ENCODE data around the gene MYH14.

The MYH14 gene

GRCh38 chr19:50248826-50249225 lies 45.4 kb downstream of the MYH14 start:
- DNase-seq (ENCODE audit: insufficient read length, low spot score) = no peak
- no peak for FAIRE-seq
- TF ChIP-seq POLR2A (IDR thresholded peaks at IDR 0.05; ENCODE audit: low read depth, low read length) = no peak

DNA sequence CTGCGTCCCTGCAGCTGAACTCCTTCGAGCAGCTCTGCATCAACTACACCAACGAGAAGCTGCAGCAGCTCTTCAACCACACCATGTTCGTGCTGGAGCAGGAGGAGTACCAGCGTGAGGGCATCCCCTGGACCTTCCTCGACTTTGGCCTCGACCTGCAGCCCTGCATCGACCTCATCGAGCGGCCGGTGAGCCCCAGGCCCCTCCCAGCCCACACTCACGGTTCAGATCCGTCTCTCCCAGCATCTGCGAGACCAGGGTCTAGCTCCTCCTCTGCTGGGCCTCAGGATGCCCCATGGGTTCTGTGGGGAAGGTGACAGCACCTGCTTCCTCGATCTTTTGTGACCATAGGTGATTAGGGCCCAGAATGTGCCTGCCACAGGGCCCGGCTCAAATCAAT lies 46.2 kb downstream of the MYH14 start:
- DNase-seq (ENCODE audit: insufficient read length, low spot score) (no peak), FAIRE-seq (no peak)
- TF ChIP-seq POLR2A (IDR thresholded peaks at IDR 0.05; ENCODE audit: low read depth, low read length) = no peak

DNA sequence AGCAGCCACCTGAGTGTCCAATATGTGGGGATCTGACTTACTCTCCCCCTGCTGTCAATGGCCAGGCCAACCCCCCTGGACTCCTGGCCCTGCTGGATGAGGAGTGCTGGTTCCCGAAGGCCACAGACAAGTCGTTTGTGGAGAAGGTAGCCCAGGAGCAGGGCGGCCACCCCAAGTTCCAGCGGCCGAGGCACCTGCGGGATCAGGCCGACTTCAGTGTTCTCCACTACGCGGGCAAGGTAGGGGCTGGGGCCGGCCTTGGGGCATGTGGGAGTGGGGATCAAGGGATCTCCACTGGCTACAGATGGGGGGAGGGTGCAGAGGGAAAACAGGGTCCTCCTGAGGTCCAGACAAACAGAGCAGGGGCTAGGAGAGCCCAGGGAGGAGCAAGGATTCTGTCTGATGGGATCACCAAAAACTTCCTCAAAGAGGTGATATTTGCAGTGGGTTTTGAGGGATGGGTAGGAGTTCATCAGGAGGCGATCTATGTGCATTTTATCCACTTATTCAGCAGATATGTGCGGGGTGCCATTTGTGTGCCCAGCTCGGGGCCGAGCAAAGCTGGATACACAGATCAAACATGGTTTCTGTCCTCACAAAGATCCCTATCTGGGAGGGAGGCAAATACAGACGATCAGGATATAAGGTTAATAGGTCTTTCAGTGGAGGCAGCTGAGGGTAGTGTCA lies 47.2 kb downstream of the MYH14 start:
- no peak for TF ChIP-seq POLR2A (IDR thresholded peaks at IDR 0.05; ENCODE audit: low read depth, low read length)
- no peak for DNase-seq (ENCODE audit: insufficient read length, low spot score)
- no peak for FAIRE-seq

- no peak for TF ChIP-seq POLR2A (IDR thresholded peaks at IDR 0.05; ENCODE audit: low read depth, low read length)
- FAIRE-seq = no peak
- peak; percentile 47 for DNase-seq (ENCODE audit: insufficient read length, low spot score)
Measured at GRCh38 chr19:50252111-50252886, 48.9 kb downstream of the MYH14 start.

- DNase-seq (ENCODE audit: insufficient read length, low spot score) = no peak
- TF ChIP-seq POLR2A (IDR thresholded peaks at IDR 0.05; ENCODE audit: low read depth, low read length) = no peak
- FAIRE-seq = no peak
Measured at GRCh38 chr19:50252887-50253268, 49.5 kb downstream of the MYH14 start.

DNA sequence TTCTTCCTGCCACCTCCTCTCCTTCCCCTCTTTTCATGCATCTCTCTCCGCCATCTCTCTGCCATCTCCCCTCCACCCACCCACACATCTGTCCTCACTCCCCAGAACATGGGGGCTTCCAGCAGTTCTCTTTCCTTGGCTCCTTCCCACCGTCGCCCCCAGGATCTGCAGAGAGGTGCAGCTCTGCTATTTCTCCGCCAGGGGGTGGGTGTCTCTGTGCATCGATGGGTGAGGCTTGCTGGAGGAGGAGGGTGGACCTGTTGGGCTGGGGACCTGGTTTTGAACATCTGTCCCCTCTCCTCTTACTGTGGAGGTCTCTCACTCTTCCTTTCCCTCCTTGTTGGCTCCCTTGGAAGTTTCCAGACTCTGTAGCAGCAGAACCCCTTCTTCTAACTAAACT lies 51.7 kb downstream of the MYH14 start:
- no peak for DNase-seq (ENCODE audit: insufficient read length, low spot score)
- FAIRE-seq = no peak
- TF ChIP-seq POLR2A (IDR thresholded peaks at IDR 0.05; ENCODE audit: low read depth, low read length) = no peak

- FAIRE-seq (no peak), DNase-seq (ENCODE audit: insufficient read length, low spot score) (no peak)
- no peak for TF ChIP-seq POLR2A (IDR thresholded peaks at IDR 0.05; ENCODE audit: low read depth, low read length)
Measured at GRCh38 chr19:50257141-50257540, 53.7 kb downstream of the MYH14 start.

DNA sequence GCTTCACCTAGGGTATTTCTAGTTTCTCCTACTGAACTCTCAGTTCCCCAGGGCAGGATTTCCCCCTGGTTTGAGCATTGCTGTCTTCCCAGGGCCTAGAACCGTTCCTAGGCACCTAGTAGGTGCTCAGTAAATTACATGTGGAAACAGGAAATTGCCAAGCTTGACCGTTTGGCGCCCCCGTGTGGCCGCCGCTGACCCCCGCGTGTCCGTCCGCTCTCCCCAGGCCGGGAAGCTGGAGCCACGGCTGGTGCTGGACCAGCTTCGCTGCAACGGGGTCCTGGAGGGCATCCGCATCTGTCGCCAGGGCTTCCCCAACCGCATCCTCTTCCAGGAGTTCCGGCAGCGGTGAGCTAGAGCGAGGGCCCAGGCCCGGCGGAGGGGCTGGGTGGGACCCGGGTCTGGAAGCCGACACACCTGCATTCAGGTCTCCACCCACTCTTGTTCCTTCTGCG lies 55.5 kb downstream of the MYH14 start:
- no peak for FAIRE-seq

GRCh38 chr19:50261446-50261970 lies 58.1 kb downstream of the MYH14 start:
- FAIRE-seq = no peak
- DNase-seq (ENCODE audit: insufficient read length, low spot score) = no peak
- no peak for TF ChIP-seq POLR2A (IDR thresholded peaks at IDR 0.05; ENCODE audit: low read depth, low read length)

More for the DNA sequence above, 55.5 kb downstream of the MYH14 start:
- no peak for TF ChIP-seq POLR2A (IDR thresholded peaks at IDR 0.05; ENCODE audit: low read depth, low read length)
- DNase-seq (ENCODE audit: insufficient read length, low spot score) = peak; percentile 49

DNA sequence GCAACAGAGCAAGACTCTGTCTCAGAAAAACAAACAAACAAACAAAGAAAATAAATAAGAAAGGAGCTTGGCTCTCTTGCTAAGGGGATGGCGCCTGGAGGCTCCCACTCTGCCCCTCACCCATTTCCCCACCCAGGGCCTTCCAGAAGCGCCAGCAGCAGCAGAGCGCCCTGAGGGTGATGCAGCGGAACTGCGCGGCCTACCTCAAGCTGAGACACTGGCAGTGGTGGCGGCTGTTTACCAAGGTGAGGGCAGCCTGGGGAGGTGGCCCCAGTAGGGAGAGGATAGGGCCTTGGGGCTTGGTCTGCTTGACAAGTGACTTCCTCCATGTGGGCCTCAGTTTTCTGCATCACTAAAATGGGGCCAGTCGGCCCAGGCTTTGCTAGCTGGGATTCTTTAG lies 59.8 kb downstream of the MYH14 start:
- no peak for TF ChIP-seq POLR2A (IDR thresholded peaks at IDR 0.05; ENCODE audit: low read depth, low read length)
- FAIRE-seq (no peak), DNase-seq (ENCODE audit: insufficient read length, low spot score) (no peak)

DNA sequence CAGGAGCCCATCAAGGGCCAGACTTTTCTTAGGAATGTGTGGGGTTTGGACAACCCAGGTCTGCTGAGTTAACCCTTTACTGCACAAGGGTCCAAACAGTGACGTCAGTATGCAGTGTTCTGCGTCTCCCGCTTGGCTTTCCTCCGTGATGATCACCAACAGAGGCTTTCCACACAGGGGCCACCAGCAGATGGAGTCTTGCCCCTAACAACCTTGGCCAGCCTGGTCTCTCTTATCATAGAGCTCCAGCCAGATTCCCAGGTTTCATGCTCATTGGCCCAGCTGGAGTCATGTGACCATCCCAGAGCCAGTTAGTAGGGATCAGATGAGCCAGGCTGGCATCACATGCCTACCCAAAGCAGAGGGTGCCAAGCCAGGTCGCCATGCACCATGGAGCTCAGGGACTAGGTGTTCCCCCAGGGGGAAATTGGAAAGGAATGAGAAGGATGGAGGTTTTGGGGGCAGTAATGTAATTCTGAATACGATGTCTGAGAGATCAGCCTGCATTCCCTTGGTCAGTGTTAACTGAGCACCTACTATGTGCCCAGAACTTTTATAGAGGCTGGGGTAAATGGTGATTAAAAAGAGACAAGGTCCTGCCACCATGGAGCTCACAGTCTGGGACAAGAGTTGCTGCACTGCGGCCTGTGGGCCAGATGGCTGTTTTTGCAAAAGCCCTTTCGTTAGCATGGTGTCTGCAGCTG lies 61.2 kb downstream of the MYH14 start:
- DNase-seq (ENCODE audit: insufficient read length, low spot score) (no peak), FAIRE-seq (no peak)
- TF ChIP-seq POLR2A (IDR thresholded peaks at IDR 0.05; ENCODE audit: low read depth, low read length) = no peak

DNA sequence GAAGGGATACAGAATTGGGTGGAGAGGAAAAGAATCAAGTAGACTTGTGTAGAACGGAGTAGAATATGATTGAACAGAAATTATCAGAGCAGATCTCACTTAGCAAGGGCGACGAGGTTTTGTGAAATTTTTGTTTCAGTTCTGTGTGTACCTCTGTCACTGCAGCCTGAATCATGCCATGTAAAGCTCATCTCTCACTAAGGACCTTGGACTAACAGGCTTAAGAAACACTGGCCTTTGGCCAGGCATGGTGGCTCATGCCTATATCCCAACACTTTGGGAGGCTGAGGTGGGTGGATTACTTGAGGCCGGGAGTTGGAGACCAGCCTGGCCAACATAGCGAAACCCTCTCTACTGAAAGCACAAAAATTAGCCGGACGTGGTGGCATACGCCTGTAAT lies 62.6 kb downstream of the MYH14 start:
- DNase-seq (ENCODE audit: insufficient read length, low spot score) = no peak
- no peak for TF ChIP-seq POLR2A (IDR thresholded peaks at IDR 0.05; ENCODE audit: low read depth, low read length)
- no peak for FAIRE-seq

DNA sequence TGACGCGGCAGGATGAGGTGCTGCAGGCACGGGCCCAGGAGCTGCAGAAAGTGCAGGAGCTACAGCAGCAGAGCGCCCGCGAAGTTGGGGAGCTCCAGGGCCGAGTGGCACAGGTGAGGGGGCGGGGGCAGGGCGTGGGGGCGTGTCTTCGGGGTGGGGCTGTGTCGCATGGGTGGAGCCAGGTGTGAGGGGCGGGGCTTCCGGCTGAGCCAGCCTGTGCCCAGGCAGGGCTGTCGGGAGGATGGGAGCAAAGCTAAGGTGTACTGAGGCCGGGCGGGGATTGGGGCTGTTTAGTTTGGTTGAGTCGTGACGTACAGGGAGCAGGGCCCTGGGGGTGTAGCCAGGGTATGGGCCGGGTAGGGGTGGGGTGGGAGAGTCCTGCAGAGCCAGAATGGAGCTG lies 63.5 kb downstream of the MYH14 start:
- no peak for TF ChIP-seq POLR2A (IDR thresholded peaks at IDR 0.05; ENCODE audit: low read depth, low read length)
- DNase-seq (ENCODE audit: insufficient read length, low spot score) = no peak
- FAIRE-seq = no peak

GRCh38 chr19:50268041-50268440 lies 64.6 kb downstream of the MYH14 start:
- DNase-seq (ENCODE audit: insufficient read length, low spot score) (no peak), FAIRE-seq (no peak)
- no peak for TF ChIP-seq POLR2A (IDR thresholded peaks at IDR 0.05; ENCODE audit: low read depth, low read length)
